HEK293T (cell line): ENCODE data around the gene CREG1.

Experiments
- ARNT ChIP-seq: fragments of 450-650 bp; IDR thresholded peaks from 2 replicates; pipeline ENCODE4 v1.6.1; 2017; ENCODE audit warnings: mild to moderate bottlenecking
- BHLHE40 ChIP-seq: fragments of 450-650 bp; IDR thresholded peaks from 2 replicates; pipeline ENCODE4 v1.6.1; 2016; ENCODE audit warnings: mild to moderate bottlenecking, moderate library complexity, borderline replicate concordance
- CTBP1 ChIP-seq: fragments of 450-650 bp; IDR thresholded peaks from 2 replicates; pipeline ENCODE4 v1.6.1; 2016; ENCODE audit warnings: borderline replicate concordance
- ELF4 ChIP-seq: fragments of 450-650 bp; IDR thresholded peaks from 2 replicates; pipeline ENCODE4 v1.6.1; 2017; ENCODE audit warnings: antibody characterized with exemption
- FOXA1 ChIP-seq: fragments of 450-650 bp; IDR thresholded peaks from 2 replicates; pipeline ENCODE4 v1.6.1; 2016; ENCODE audit warnings: mild to moderate bottlenecking
- FOXM1 ChIP-seq: fragments of 450-650 bp; IDR thresholded peaks from 2 replicates; pipeline ENCODE4 v1.6.1; 2017; ENCODE audit warnings: mild to moderate bottlenecking, borderline replicate concordance
- L3MBTL2 ChIP-seq: fragments of 450-650 bp; conservative IDR thresholded peaks from 2 replicates; pipeline ENCODE4 v1.6.1; 2016; ENCODE audit warnings: mild to moderate bottlenecking
- LEF1 ChIP-seq: fragments of 450-650 bp; IDR thresholded peaks from 2 replicates; pipeline ENCODE4 v1.6.1; 2017; ENCODE audit warnings: mild to moderate bottlenecking, borderline replicate concordance
- NFRKB ChIP-seq: fragments of 450-650 bp; IDR thresholded peaks from 2 replicates; pipeline ENCODE4 v1.6.1; 2016; ENCODE audit warnings: mild to moderate bottlenecking, moderate library complexity
- PKNOX1 ChIP-seq: fragments of 450-650 bp; IDR thresholded peaks from 2 replicates; pipeline ENCODE4 v1.6.1; 2016
- SP1 ChIP-seq: fragments of 450-650 bp; IDR thresholded peaks from 2 replicates; pipeline ENCODE4 v1.6.1; 2017
- SUZ12 ChIP-seq: fragments of 450-650 bp; IDR thresholded peaks from 2 replicates; pipeline ENCODE4 v1.6.1; 2016; ENCODE audit warnings: mild to moderate bottlenecking
- TARDBP ChIP-seq: fragments of 450-650 bp; IDR thresholded peaks from 2 replicates; pipeline ENCODE4 v1.6.1; 2016
- ZNF384 ChIP-seq: fragments of 450-650 bp; IDR thresholded peaks from 2 replicates; pipeline ENCODE4 v1.6.1; 2016

- TF ChIP-seq PKNOX1 (no peak), ELF4 (no peak), CTBP1 (no peak), FOXM1 (no peak), BHLHE40 (no peak), LEF1 (no peak), ZNF384 (no peak), SP1 (no peak), SUZ12 (no peak), FOXA1 (no peak), L3MBTL2 (no peak), NFRKB (no peak), ARNT (no peak), TARDBP (no peak)
Measured at GRCh38 chr1:167520711-167521206, 32.8 kb downstream of the CREG1 start.
